GM12864 (cell line): Measurements from ENCODE around the gene OR7C1.
A peak's percentile ranks its signal among the peaks of the same experiment; 100 is the strongest.
"Not testable (repeated sequence)": the region's sequence is repeated elsewhere in the genome, so short reads cannot be mapped to it uniquely, and the experiment has no call there.

Experiments used
- DNase-seq: peaks from one replicate; pipeline ENCODE4 v3.0.0-alpha.2; 2011; ENCODE audit warnings: low read depth
- H3K4me3 ChIP-seq: 2 replicates; pipeline ENCODE4 v1.5.1; 2011; ENCODE audit warnings: mild to moderate bottlenecking, low read depth, low read length, control low read depth
- TF ChIP-seq, protein P1 (sequence below): IDR thresholded peaks from 2 replicates; pipeline ENCODE4 v1.5.1; 2011; ENCODE audit warnings: low read depth, mild to moderate bottlenecking, moderate library complexity, low read length, control low read depth, inconsistent platforms; ENCODE audit errors: missing control alignments

Gene OR7C1

DNA sequence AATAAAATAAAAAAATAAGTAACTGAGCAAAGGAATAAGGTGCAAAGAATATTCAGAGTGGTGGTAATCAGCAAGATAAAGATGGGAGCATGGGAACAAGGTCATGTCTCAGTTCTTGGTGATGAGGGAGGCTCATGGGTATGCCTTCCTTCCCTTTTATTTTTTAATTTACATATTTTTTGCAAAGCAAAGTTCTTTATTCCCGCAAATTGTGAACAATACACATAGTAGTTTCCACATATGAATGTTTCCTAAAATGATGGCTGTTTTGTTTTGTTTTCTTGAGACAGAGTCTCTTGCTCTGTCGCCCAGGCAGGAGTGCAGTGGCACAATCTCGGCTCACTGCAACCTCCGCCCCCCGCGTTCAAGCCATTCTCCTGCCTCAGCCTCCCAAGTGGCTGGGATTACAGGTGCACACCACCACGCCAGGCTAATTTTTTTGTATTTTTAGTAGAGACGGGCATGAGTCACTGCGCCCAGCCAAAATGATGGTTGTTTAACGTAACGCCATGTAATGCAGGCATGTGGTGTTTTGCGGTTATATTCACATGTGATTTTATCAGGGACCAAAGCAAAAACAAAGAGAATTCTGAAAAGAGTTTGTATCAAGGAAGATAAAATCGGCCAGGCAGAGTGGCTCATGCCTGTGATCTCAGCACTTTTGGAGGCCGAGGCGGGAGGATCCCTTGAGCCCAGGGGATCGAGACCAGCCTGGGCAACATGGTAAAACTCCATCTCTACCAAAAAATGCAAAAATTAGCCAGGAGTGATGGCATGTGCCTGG lies 52.2 kb downstream of the OR7C1 start:
- TF ChIP-seq, protein P1, sequence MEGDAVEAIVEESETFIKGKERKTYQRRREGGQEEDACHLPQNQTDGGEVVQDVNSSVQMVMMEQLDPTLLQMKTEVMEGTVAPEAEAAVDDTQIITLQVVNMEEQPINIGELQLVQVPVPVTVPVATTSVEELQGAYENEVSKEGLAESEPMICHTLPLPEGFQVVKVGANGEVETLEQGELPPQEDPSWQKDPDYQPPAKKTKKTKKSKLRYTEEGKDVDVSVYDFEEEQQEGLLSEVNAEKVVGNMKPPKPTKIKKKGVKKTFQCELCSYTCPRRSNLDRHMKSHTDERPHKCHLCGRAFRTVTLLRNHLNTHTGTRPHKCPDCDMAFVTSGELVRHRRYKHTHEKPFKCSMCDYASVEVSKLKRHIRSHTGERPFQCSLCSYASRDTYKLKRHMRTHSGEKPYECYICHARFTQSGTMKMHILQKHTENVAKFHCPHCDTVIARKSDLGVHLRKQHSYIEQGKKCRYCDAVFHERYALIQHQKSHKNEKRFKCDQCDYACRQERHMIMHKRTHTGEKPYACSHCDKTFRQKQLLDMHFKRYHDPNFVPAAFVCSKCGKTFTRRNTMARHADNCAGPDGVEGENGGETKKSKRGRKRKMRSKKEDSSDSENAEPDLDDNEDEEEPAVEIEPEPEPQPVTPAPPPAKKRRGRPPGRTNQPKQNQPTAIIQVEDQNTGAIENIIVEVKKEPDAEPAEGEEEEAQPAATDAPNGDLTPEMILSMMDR = no peak
- DNase-seq = no peak
- H3K4me3 ChIP-seq = no peak overlapping the region

DNA sequence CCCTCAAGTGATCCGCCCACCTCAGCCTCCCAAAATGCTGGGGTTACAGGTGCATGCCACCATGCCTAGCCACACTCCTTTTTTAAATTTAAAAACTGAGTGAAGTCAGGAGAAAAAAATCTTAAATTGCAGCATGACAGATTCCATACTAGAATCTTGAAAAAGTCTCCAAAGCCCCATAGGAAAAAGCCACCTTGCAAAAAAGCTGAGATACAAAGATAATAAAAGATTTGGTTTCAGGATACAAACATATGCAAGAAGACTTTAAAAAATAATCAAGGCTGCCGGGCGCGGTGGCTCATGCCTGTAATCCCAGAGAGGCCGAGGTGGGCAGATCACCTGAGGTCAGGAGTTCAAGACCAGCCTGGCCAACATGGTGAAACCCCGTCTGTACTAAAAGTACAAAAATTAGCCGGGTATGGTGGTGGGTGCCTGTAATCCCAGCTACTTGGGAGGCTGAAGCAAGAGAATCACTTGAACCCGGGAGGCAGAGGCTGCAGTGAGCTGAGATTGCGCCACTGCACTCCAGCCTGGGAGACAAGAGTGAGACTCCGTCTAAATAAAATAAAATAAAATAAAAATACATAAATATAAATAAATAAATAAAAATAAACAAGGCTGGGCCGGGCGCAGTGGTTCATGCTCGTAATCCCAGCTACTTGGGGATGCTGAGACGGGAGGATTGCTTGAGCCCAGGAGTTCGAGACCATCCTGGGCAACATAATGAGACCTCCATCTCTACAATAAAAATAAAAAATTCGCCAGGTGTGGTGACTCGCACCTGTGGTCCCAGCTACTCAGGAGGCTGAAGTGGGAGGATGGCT lies 53.1 kb downstream of the OR7C1 start:
- H3K4me3 ChIP-seq, DNase-seq: not testable (repeated sequence)

DNA sequence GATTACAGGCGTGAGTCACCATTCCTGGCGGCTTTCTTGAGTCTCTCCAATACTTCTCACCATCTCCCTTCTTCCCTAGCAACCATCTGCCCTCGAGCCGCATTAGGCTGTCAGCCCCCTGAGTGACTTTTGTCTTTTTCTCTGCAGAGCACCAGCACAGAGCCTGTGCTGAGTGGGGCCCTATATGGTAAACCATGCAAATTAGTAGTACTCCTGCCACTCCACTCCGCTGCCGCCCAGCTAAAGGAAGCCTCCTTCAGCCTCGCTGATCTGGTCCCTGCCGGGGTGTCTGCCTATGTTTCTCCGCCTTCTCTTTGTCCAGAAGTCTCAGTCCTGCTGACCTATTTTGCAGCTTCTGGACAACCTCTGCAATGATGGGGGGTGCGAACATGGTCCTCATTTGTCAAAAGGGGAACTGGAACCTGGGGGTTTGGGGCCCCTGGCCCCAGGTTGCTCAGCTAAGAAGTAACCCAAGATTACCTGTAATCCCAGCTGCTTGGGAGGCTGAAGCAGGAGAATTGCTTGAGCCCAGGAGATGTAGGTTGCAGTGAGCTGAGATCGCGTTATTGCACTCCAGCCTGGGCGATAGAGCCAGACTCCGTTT lies 54.3 kb downstream of the OR7C1 start:
- DNase-seq, H3K4me3 ChIP-seq: not testable (repeated sequence)

DNA sequence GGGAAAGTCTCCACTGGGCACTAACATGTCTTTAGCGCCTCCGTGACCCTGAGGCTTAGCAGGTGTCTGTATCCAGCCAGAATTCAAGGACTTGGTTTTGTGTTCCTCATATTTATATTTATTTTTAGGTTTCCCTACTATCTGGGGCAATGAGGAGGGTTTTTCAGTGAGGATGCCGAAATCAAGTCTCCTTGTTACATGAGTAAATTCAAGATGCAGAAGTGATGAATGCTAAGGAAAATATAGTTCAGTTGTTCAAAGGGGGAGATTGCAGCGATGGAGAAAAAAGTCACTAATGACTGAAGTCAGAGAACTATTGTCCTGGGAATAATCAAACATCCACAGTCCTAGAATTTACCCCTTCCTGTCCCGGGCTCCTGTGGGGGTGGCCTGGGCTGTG lies 55.8 kb downstream of the OR7C1 start:
- no peak for DNase-seq
- H3K4me3 ChIP-seq = no peak overlapping the region
- TF ChIP-seq, protein P1 = no peak

DNA sequence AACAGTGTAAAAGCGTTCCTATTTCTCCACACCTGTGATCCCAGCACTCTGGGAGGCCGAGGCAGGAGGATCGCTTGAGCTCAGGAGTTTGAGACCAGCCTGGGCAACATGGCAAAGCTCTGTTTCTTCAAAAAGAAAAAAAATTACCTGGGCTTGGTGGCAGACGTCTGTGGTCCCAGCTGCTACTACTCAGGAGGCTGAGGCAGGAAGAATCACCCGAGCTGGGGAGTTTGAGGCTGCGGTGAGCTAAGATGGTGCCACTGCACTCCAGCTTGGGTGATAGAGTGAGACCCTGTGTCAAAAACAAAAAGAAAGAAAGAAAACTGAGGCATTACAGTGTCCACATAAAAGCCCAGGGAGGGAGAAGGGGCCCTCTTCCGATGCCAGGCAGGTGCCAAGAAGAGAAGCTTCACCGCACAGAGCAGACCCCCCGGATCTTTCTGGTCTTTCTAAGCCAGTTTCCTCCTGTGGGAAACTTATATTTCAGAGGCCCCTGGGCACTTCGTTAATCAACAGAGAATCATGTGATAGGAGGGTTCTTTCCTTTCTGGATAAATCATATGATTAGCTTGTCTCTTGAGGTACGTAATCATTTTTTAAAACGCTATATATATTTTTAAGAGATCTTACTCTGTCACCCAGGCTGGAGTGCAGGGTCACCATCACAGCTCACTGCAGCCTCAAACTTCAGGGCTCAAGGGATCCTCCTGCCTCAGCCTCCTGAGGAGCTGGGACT lies 56.7 kb downstream of the OR7C1 start, which contains the start of gene ADGRE2:
Gene ADGRE2, minus strand, starts transcription at position 451 of the 736 bp plus-strand sequence. CDS start 1,804 bp downstream, outside the sequence.
- DNase-seq, H3K4me3 ChIP-seq: not testable (repeated sequence)

DNA sequence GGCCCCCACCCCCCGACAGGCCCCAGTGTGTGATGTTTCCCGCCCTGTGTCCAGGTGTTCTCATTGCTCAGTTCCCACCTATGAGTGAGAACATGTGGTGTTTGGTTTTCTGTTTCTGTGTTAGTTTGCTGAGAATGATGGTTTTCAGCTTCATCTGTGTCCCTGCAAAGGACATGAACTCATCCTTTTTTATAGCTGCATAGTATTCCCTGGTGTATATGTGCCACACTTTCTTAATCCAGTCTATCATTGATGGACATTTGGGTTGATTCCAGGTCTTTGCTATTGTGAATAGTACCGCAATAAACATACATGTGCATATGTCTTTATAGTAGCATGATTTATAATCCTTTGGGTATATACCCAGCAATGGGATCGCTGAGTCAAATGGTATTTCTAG lies 57.3 kb downstream of the OR7C1 start:
- not testable (repeated sequence) for H3K4me3 ChIP-seq, DNase-seq

DNA sequence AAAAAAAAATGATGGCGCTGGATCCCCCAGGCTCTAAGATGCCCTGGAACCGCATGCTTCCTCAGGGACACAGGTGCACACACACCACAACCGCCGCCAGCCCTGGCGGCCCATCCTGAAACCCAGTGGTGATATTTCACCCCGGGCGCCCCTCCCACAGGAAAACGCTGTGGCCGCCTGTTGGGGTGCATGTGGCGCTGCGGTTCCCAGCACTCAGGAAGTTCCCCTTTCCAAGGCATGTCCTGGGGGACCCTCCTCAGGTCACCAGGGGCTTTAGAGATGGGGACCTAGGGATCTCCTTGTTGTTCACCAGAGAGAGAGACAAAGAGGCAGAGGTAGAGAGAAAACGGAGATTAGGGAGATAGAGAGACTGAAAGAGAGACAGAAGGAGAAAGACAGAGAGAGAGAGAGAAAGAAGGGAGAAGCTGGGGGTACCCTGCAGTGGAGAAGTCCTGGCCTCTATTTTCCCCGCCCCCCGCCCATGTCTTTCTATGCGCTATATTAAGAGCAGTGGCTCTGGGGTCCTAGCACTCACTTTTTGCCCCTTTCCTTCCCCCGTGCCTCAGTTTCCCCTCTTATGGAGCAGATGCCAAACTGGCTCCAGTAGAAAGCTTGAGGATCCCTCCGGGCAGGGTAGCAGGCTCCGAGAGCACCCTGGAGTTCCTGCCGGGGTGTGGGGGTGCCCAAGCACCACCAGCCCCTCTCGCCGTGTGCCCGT lies 59.0 kb downstream of the OR7C1 start:
- no peak for DNase-seq
- TF ChIP-seq, protein P1 = no peak
- H3K4me3 ChIP-seq = peak overlapping the region; percentile 57

DNA sequence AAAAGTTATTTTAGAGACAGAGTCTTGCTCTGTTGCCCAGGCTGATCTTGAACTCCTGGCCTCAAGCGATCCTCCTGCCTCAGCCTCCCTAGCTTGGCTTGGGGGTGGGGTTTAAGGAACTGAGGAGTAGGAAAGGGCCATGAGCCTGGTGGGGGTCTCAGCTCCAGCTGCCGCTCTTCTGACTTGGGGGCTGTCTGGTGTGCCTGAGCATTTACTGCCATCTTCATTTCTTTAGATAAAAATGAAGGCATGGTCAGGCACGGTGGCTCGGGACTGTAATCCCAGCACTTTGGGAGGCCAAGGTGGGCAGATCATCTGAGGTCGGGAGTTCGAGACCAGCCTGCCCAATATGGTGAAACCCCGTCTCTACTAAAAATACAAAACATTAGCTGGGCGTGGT lies 59.7 kb downstream of the OR7C1 start:
- not testable (repeated sequence) for DNase-seq
- H3K4me3 ChIP-seq = peak overlapping the region; percentile 12

DNA sequence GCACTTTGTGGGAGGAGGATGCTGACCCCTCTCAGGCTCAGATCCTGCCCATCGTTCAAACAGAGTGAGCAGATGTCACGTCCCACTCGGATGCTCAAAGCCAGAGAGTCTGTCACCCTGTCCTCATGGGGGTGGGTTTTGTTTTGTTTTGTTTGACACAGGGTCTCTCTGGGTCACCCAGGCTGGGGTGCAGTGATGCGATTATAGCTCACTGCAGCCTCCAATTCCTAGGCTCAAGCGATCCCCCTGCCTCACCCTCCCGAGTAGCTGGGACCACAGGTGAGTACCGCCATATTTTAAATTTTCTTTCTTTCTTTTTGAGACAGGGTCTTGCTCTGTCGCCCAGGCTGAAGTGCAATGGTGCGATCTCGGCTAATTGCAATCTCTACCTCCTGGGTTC lies 60.6 kb downstream of the OR7C1 start:
- TF ChIP-seq, protein P1 = no peak
- DNase-seq = no peak
- H3K4me3 ChIP-seq = no peak overlapping the region

DNA sequence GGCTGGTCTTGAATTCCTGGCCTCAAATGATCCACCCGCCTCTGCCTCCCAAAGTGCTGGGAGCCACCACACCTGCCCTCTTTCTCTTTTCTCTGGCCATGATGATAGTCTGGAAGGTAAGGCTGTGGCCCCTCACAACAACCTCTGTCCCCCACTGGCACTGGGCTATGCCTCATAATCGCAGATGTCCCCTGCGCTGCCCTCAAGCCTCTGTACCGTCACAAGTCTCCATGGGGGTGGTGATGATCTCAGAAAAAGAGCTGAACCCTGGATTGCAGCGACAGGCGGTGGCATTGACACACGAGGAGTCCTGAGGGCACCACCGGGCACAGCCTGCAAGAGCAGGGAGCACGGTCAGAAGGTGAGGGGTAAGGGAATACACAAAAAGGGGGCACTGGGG lies 61.3 kb downstream of the OR7C1 start:
- DNase-seq, H3K4me3 ChIP-seq: not testable (repeated sequence)
